ENCODE results near the gene ZNF423.
A peak's percentile ranks its signal among the peaks of the same experiment; 100 is the strongest.

The ZNF423 gene

GRCh38 chr16:49658531-49658930, 197.4 kb downstream of the ZNF423 start:
- H3K4me3 ChIP-seq (ENCODE audit: low read depth, low read length): no peak overlapping the region
- no peaks in the 10 kb centered on the region for H3K36me3 ChIP-seq
- TF ChIP-seq, protein P1, sequence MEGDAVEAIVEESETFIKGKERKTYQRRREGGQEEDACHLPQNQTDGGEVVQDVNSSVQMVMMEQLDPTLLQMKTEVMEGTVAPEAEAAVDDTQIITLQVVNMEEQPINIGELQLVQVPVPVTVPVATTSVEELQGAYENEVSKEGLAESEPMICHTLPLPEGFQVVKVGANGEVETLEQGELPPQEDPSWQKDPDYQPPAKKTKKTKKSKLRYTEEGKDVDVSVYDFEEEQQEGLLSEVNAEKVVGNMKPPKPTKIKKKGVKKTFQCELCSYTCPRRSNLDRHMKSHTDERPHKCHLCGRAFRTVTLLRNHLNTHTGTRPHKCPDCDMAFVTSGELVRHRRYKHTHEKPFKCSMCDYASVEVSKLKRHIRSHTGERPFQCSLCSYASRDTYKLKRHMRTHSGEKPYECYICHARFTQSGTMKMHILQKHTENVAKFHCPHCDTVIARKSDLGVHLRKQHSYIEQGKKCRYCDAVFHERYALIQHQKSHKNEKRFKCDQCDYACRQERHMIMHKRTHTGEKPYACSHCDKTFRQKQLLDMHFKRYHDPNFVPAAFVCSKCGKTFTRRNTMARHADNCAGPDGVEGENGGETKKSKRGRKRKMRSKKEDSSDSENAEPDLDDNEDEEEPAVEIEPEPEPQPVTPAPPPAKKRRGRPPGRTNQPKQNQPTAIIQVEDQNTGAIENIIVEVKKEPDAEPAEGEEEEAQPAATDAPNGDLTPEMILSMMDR (IDR thresholded peaks at IDR 0.05; ENCODE audit: low read depth, low read length): no peak
- no peak overlapping the region for H3K27ac ChIP-seq
- H3K27me3 ChIP-seq (ENCODE audit: insufficient read depth, low read depth, severe bottlenecking): no peaks in the 10 kb centered on the region
- H3K9me3 ChIP-seq (ENCODE audit: severe bottlenecking): no peaks in the 10 kb centered on the region
- no peak for DNase-seq

GRCh38 chr16:49657736-49658465, 198.0 kb downstream of the ZNF423 start:
- no peaks in the 10 kb centered on the region for H3K27me3 ChIP-seq (ENCODE audit: insufficient read depth, low read depth, severe bottlenecking)
- peak; percentile 26 for DNase-seq
- TF ChIP-seq, protein P1 (IDR thresholded peaks at IDR 0.05; ENCODE audit: low read depth, low read length): no peak
- H3K4me3 ChIP-seq (ENCODE audit: low read depth, low read length): no peak overlapping the region
- no peaks in the 10 kb centered on the region for H3K36me3 ChIP-seq
- no peaks in the 10 kb centered on the region for H3K9me3 ChIP-seq (ENCODE audit: severe bottlenecking)
- H3K27ac ChIP-seq: no peak overlapping the region

GRCh38 chr16:49654425-49654824, 201.5 kb downstream of the ZNF423 start:
- no peaks in the 10 kb centered on the region for H3K27me3 ChIP-seq (ENCODE audit: insufficient read depth, low read depth, severe bottlenecking)
- TF ChIP-seq, protein P1 (IDR thresholded peaks at IDR 0.05; ENCODE audit: low read depth, low read length): no peak
- H3K27ac ChIP-seq: no peak overlapping the region
- DNase-seq: no peak
- H3K4me3 ChIP-seq (ENCODE audit: low read depth, low read length): no peak overlapping the region
- H3K36me3 ChIP-seq: no peaks in the 10 kb centered on the region
- no peaks in the 10 kb centered on the region for H3K9me3 ChIP-seq (ENCODE audit: severe bottlenecking)

DNA sequence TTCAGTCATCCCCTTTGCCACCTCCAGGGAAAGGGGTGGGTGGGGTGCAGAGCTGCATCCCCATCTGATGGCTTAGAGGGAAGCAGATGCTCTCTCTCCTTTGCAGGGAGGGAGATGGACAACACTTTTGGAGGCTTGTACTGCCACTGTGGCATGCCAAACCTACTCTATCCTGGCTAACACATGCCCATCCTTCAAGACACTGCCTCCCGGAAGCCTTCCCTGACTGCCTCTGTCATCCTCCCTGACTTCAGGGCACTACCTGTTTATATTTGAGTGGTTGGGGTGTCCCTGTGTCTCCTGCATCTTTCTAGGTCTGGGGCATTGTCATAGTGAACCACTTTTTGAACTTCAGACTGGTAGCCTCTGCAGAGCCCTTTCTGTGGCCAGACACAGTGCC, 202.3 kb downstream of the ZNF423 start:
- no peak for DNase-seq
- TF ChIP-seq, protein P1 (IDR thresholded peaks at IDR 0.05; ENCODE audit: low read depth, low read length): no peak
- H3K9me3 ChIP-seq (ENCODE audit: severe bottlenecking): no peaks in the 10 kb centered on the region

DNA sequence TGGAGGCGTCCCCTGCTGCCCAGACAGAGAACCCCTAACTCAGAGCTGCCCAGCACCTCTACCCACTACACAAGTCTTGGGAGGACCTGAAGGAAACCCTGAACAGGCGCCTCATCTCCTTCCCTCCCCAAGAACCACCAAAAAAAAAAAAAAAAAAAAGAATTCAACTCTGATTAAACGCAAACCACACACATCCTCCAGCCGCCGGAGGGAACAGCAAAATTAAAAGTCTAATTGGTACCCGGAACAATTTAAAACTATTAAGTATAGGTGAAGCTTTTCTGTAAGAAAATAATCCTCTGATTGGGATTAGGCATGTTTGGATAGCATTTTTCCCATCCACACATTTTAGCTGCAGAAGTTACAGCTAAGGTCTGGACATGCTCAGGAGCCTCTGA, 202.7 kb downstream of the ZNF423 start:
- TF ChIP-seq, protein P1 (IDR thresholded peaks at IDR 0.05; ENCODE audit: low read depth, low read length): no peak
- DNase-seq: no peak
- peaks cover 2% of the 10 kb centered on the region for H3K9me3 ChIP-seq (ENCODE audit: severe bottlenecking)
- H3K27ac ChIP-seq: no peak overlapping the region
- H3K27me3 ChIP-seq (ENCODE audit: insufficient read depth, low read depth, severe bottlenecking): no peaks in the 10 kb centered on the region
- H3K4me3 ChIP-seq (ENCODE audit: low read depth, low read length): no peak overlapping the region
- no peaks in the 10 kb centered on the region for H3K36me3 ChIP-seq

More for the DNA sequence above, 202.3 kb downstream of the ZNF423 start:
- H3K27ac ChIP-seq: no peak overlapping the region
- no peaks in the 10 kb centered on the region for H3K36me3 ChIP-seq
- H3K27me3 ChIP-seq (ENCODE audit: insufficient read depth, low read depth, severe bottlenecking): no peaks in the 10 kb centered on the region
- H3K4me3 ChIP-seq (ENCODE audit: low read depth, low read length): no peak overlapping the region
